ENCODE measurements around the gene TIMM50.
"Not testable (repeated sequence)": the region's sequence is repeated elsewhere in the genome, so short reads cannot be mapped to it uniquely, and the experiment has no call there.

The TIMM50 gene

DNA sequence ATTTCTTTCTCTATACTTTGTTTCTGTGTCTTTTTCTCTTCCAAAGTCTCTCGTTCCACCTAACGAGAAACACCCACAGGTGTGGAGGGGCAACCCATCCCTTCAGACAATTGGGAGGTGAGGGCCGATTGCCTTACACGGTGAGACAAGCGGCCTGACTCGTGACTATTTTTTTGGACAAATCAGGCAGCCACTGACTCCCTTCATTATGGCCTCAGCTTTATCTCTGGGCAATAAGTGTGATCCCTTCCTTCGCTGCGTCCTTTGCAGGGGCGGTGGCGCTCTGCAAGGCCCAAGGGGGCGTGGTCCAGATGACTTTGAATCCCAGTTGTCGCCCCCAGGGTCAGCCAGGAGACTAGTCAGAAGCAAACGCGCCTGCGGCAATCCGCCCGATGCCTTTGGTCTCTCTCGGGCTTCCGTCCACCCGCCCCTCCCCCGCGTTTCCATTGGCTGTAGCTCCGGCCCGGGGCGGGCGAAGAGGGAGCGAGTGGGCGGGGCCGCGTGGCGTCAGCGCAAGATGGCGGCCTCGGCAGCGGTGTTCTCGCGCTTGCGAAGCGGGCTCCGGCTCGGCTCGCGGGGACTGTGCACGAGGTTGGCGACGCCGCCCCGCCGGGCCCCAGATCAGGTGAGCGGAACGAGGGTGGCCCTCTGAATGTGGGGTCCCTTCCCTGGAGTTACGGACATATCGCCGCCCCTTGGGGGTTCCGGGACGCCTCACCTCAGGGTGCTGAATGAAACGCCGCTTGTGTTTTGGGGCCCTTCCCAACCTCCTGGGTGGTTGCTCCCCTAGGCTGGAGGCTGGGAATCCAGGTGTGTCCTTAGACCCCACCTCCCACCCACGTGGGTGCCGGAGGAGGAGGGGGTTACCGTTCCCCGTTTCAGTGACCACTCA, at the start of gene TIMM50:
Gene TIMM50, plus strand, starts transcription at position 502 of the 892 bp plus-strand sequence. Its CDS starts 16 bp downstream, at position 518.
- DNase-seq (ENCODE audit: low read depth) = peak; percentile 95

DNA sequence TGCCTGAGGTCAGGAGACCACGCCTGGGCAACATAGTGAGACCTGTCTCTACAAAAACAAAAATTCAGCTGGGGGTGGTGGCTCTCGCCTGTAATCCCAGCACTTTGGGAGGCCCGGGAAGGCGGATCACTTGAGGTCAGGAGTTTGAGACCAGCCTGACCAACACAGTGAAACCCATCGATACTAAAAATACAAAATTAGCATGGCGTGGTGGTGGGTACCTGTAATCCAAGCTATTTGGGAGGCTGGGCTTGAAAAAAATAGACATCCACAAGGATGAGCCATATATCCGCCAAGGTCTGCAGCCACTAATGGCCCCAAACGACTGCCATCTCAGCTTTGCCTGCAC, 48.0 kb upstream of the TIMM50 start:
- DNase-seq (ENCODE audit: low read depth) = no peak

DNA sequence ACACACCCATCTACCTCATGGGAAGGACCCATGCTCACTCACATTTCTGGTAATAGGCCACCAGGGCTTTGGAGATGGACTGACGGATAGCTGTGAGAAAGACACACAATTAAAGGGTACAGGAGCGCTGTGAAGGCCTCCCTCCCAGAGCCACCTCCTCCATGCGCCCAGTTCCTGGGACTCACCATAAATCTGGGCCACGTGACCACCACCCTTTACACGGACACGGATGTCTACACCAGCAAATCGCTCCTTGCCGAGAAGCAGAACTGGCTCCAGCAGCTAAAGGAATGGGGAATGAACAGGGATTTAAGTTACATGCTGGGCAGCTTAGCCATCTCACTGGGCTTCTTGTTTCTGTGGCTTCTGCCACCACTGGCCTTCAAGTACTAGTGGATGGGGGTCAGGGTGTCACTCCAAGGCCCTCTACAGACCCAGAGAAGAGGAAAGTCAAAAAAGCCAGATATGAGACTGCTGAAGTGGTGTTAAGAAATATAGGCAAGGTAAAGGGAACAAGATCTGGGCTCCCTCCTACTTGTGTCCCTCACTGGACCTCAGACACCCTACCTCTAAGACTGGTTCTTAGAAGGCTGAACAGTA, 47.1 kb upstream of the TIMM50 start:
- DNase-seq (ENCODE audit: low read depth) = no peak

DNA sequence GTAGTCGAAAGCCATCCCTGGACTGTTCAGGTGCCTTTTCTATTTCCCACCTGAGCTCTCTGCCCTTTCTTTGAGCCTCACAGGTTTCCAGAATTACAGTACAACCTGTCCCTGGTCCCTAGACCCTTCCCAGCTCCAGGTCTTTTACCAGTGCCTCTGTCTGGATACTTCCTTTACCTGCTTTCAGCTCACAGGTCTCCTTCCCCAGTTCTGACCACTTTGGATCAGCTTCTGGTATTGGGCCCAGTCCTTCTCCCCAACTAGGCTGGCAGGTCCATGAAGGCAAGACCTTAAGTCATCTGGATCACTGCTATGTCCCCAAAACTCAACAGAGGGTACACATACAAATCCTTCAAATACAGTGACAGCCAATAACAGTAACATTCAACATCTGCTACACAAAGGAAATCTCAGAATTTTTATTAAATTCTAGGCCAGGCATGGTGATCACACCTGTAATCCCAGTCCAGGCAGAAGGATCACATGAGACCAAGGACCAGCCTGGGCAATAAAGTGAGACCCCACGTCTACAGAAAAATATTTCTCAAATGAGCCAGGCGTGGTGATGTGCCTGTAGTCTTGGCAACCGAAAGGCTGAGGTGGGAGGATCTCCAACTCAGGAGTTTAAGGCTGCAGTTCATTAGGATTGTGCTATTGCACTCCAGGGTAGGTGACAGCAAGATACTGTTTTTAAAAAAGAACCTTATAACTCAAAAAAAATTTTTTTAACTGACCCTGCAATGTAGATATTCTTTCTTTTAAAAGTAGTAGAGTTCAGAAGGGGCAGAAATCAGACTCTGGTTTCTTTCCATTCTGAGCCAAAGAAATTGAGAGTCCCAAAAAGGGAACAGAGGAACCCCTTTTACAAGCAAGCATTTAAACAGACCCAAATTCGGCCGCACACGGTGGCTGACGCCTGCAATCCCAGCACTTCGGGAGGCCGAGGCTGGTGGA, 46.2 kb upstream of the TIMM50 start:
- DNase-seq (ENCODE audit: low read depth) = no peak

DNA sequence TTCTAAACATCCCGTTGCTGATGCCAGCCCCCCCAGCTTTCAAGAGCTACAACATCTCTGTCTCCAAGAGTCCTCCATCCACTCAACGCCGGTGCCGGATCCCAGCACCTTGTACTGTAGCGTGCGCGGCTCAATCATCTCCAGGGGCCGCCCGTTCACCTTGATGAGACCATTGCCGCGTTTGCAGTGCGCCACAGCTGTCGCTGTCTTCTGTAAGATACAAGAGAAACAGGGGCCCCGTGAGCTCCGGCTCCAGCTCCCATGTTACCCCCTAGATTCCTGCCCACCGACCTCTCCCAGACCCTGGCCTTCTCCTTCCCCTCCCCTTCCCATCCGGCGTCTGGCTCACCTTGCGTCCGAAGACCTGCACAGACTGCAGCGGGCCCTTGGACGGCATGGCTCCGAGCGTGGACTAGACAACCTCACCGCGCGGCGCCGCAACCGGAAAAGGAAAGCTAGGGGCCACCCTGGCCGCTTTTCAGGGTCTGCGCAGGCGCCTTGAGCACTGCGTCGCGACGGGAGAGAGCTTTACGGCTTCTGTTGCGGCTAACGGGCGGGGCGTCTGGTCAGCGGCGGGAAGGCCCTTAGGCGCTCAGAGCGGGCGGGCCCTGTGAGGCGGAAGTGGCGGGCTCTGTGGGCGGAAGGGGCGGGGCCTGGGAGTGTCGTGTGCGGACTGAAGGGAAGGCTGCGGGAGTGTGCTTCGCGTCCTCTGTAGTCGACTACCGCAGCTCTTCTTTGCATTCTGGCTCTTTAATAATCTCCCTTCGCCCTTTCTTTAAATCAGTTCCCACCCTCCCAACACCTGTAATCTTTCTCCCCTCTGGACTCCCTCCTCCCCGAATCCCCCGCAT, 44.9 kb upstream of the TIMM50 start, which contains the start of gene RPS16:
Gene RPS16, minus strand, starts transcription at position 451 of the 851 bp plus-strand sequence. Its CDS starts 54 bp downstream, at position 397.
- peak; percentile 99 for DNase-seq (ENCODE audit: low read depth)

DNA sequence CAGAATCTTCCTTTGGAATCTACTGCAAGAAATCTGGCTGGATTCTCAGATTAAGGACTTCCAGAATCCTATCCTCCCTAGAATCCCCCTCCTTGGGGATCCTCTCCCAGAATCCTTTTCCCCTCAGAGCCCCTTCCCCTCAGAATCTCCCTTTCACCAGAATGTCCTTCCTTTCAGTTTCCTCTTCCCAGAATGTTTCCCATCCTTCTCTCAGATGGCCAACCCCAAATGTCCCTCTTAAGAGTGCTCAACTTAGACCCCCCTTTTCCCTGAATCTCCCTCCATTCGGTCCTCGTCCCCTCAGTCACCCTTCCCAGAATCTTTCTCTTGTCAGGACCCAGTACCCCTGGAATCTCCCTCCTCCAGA, 44.3 kb upstream of the TIMM50 start:
- DNase-seq (ENCODE audit: low read depth) = no peak

DNA sequence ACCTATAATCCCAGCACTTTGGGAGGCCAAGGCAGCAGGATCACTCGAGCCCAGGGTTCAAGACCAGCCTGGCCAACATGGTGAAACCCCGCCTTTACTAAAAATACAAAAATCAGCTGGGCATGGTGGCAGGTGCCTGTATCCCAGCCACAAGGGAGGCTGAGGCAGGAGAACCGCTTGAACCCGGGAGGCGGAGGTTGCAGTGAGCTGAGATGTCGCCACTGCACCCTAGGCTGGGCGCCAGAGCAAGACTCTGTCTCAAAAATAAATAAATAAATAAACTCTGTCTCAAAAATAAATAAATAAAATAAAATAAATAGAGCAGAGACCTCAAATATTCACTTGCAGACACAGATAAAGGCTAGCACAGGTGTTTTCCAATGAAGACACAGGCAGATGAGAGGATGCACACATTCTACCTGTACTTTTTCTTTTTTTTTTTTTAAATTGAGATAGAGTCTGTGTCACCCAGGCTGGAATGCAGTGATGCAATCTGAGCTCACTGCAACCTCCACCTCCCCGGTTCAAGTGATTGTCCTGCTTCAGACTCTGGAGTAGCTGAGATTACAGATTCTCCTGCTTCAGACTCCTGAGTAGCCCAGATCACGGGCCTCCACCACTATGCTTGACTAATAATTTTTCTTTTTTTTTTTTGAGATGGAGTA, 42.2 kb upstream of the TIMM50 start:
- DNase-seq (ENCODE audit: low read depth) = no peak

DNA sequence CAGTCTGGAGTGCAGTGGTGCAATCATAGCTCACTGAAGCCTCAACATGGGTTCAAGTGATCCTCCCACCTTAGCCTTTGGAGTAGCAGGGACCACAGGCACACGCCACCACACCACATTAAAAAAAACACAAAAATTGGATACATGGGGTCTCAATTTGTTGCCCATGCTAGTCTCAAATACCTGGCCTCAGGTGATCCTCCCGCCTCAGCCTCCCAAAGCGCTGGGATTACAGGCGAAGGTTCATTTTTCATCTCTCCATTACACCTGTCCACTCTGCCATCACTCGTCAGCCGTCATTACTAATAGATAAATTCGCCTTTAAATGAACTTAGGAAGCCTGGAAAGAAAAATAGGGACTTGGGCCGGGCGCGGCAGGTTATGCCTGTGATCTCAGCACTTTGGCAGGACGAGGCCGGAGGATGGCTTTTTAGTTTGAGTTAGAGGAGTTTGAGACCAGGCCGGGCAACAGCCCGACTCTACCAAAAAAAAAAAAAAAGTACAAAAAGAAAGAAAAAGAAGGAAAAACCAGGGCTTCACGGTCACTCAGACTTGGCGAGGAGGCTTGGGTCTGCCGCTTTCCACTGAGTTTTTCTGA, 35.9 kb upstream of the TIMM50 start:
- DNase-seq (ENCODE audit: low read depth) = no peak

DNA sequence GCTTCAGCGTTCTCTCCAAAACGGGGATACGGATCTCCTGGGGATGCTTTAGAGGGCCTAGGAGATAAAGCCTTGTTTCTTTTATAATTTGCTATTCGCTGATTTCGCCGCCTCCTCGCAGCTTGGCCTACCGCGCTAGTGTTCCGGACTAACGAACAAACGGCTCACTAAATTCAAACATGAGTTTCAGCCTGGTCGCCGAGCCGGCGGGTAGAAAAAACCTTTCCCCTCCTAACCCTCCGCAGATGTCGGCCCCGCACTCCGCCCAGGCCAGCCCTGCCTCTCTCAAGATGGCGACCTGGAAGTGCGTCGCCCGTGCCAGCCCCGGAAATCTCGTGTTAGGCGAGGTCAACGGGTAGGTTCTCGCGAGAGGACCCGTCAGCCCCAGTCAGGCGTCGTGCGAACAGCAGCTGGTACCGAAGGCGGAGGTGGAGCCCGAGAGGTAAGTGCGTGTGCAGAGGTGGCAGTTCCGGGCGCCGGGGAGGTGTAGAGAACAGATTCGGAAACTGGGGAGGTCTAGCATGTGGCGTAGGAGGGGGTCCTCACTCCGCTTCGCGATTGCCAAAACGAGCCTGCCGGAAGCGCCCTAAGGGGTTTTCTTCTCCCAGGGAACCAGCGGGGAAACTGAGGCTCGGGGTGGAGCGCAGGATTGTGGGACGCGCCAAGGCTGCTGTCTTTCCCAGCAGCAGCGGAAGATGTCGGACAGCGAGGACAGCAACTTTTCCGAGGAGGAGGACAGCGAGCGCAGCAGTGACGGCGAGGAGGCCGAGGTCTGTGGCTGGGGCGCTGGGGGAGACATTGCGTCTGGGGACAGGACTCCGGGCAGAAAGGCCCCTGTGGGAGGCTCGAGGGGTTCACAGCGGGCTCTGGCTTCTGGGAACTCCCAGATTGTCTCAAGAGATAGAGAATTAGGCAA, 35.2 kb upstream of the TIMM50 start, which contains the start of gene SUPT5H:
Gene SUPT5H, plus strand, starts transcription at position 387 of the 916 bp plus-strand sequence. Its CDS starts 309 bp downstream, at position 696.
- peak; percentile 94 for DNase-seq (ENCODE audit: low read depth)

DNA sequence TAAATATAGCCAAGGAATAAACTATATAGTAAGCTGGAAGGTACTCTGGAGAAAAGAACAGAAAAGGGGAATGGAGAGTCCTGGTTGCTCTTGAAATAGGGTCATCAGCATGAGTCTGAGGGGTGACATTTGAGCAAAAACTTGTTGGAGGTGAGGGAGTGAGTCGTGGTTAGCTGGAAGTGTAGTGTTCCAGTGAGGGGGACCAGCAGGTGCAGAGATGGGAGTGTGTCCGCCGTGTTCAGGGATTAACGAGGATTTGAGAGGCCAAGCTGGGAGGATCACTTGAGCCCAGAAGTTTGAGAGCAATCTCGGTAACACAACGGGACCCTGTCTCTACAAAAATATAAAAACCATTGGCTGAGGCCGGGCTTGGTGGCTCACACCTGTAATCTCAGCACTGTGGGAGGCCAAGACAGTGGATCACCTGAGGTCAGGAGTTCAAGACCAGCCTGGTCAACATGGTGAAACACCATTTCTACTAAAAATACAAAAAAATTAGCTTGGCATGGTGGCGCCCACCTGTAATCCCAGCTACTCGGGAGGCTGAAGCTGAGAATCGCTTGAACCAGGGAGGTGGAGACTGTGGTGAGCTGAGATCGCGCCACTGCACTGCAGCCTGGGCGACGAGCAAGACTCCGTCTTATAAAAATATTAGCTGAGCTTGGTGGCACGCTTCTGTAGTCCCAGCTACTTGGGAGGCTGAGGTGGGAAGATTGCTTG, 34.1 kb upstream of the TIMM50 start:
- DNase-seq (ENCODE audit: low read depth) = no peak

DNA sequence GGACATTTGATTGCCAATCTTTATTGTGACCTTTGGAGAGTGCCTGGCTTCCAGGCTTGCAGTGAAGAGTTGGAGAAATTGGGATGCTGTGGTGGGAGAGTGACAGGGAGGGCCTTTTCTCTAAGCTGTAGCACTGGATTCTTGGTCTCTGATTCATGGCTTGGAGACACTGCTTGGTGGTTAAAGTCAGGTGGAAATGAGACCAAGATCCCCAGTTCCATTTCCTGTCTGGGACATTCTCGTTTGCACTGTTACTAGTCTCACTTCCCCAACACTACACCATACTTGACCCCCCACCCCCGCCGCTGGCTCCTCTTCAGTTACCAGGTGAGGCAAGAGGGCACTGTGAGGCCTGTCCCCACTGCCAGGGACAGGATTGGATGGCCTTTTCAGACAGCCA, 32.4 kb upstream of the TIMM50 start:
- DNase-seq (ENCODE audit: low read depth) = no peak

DNA sequence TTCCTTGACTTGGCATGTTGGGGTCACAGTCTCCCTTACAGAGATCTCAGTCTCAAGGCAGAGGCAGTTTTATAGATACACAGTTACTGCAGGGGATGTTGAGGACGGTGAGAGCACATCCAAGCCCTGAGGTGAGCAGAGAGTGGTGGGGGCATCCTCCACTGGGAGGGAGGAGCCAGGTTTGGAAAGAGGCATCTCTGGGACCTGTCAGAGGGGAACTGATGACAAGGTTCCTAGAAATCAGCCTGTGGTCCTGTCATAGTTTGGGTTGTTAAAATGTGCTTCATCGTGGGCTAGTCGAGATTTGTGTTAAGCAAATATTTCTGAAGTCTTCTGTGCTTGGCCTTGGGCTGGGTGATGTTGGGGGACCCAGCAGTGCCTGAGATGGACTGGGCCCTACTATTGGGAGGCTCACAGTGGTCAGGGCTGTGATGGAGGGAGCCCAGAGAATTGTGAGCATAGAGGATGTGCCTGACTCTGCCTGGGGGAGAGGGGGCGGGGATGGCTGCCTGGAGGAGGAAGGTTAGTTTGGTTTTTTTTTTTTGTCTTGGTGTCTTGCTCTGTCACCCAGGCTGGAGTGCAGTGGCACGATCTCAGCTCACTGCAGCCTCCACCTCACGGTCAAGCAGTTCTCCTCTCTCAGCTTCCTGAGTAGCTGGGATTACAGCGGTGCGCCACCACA, 31.4 kb upstream of the TIMM50 start:
- no peak for DNase-seq (ENCODE audit: low read depth)

DNA sequence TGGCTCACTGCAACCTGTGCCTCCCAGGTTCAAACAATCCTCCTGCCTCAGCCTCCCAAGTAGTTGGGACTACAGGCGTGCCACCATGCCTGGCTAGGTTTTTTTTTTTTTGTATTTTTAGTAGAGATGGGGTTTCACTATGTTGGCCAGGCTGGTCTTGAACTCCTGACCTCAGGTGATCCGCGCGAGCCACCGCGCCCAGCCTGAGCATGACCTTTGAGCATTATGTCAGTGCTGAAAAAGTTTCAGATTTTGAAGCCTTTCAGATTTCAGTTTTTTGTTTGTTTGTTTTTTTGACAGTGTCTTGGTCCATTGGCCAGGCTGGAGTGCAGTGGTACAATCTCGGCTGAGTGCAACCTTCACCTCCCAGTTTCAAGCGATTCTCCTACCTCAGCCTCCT, 29.4 kb upstream of the TIMM50 start:
- DNase-seq (ENCODE audit: low read depth) = not testable (repeated sequence)

DNA sequence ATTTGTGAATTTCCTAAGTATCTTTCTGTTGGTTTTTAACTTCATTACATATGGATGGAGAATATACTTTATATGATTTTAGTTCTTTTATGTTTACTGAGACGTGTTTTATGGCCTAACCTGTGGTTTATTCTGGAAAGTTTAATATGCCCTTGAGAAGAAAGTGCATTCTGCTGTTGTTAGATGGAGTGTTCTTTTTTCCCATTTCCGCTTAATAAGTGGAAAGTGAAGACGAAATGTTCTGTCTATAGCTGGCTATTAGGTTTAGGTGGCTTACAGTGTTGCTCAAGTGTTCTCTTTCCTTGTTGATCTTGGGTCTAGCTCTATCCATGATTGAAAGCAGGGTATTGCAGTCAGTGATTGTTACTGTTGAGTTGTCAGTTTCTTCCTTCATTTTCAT, 17.2 kb upstream of the TIMM50 start:
- DNase-seq (ENCODE audit: low read depth) = no peak

DNA sequence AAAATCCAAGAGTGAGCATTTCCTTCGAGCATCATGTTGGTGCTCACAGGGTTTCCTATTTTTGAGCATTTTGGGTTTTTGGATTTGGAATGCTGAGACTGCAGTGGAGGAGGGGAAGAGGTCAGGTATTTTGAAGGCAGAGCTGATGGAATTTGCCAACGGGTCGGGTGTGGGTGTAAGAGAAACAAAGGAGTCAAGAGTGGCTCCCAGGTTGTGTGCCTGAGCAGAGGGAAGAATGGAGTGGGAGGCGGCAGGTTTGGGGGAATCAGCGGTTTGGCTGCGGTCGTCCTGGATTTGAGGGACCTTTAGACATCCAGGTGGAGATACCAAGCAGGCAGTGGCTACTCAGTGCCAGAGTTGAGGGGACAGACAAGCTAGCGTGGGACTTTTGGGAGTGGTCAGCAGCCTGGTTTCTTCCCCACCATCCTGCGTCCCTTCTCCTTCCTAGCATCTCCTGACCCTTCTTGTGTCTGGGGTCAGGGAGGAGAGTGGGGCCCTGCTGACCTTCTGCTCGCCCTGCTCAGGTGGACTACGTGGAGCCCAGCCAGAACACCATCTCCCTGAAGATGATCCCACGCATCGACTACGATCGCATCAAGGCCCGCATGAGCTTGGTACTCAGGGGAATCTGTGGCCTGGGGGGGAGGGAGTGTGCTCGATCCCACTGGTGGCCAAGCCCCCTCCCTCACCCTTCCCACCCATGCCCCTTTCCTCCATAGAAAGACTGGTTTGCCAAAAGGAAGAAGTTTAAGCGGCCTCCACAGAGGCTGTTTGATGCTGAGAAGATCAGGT, 14.5 kb upstream of the TIMM50 start:
- no peak for DNase-seq (ENCODE audit: low read depth)

DNA sequence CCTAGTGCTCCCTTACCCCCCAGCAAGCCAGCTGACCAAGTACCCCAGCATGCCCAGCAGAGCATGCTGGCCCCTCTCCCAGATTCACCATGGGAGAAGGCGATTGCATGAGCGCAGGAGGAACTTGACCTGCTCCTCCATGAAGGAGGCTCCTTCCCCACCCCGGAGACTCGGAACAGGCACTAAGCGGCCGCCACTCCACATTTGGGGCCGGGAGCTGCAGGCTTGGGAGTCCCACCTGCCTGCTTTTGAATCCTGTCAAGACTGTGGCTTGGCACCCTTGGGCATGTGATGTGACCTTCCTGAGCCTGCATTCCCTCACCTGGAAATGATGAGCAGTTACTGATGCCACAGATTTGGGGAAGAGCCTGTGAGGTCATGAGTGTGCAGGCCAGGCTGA, 12.7 kb upstream of the TIMM50 start:
- no peak for DNase-seq (ENCODE audit: low read depth)

DNA sequence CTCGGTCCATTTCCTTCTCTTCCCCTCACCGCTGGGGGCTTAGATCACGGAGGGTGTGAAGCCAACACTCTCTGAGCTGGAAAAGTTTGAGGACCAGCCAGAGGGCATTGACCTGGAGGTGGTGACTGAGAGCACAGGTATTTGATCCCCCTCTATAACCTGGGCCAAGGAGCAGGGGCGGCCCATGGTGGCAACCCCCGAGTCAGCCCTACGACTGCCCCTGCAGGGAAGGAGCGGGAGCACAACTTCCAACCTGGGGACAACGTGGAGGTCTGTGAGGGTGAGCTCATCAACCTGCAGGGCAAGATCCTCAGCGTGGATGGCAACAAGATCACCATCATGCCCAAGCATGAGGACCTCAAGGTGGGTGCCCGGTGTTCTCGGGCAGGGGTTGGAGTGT, 11.6 kb upstream of the TIMM50 start:
- no peak for DNase-seq (ENCODE audit: low read depth)
